ENCODE results near the gene PRKCA.

- TF ChIP-seq, protein P1, sequence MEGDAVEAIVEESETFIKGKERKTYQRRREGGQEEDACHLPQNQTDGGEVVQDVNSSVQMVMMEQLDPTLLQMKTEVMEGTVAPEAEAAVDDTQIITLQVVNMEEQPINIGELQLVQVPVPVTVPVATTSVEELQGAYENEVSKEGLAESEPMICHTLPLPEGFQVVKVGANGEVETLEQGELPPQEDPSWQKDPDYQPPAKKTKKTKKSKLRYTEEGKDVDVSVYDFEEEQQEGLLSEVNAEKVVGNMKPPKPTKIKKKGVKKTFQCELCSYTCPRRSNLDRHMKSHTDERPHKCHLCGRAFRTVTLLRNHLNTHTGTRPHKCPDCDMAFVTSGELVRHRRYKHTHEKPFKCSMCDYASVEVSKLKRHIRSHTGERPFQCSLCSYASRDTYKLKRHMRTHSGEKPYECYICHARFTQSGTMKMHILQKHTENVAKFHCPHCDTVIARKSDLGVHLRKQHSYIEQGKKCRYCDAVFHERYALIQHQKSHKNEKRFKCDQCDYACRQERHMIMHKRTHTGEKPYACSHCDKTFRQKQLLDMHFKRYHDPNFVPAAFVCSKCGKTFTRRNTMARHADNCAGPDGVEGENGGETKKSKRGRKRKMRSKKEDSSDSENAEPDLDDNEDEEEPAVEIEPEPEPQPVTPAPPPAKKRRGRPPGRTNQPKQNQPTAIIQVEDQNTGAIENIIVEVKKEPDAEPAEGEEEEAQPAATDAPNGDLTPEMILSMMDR (conservative IDR thresholded peaks at IDR 0.05; ENCODE audit: low read depth, low read length), result no peak
- no peak for TF ChIP-seq EZH2phosphoT487 (IDR thresholded peaks at IDR 0.05; ENCODE audit: borderline replicate concordance, low read length)
These were observed 487.6 kb downstream of the PRKCA start for GRCh38 chr17:66789961-66790437.
